ENCODE measurements around the gene B3GNT7.

GRCh38 chr2:231395188-231396057, at the start of gene B3GNT7:
- TF ChIP-seq CTCF (IDR thresholded peaks at IDR 0.05) (no peak), POLR2A (IDR thresholded peaks at IDR 0.05) (peak in 1 of 3 donors; percentile 10)

All from body of pancreas (tissue), 4 donors.